ENCODE data around the gene CLTA.
"Not testable (repeated sequence)": the region's sequence is repeated elsewhere in the genome, so short reads cannot be mapped to it uniquely, and the experiment has no call there.

Gene CLTA

DNA sequence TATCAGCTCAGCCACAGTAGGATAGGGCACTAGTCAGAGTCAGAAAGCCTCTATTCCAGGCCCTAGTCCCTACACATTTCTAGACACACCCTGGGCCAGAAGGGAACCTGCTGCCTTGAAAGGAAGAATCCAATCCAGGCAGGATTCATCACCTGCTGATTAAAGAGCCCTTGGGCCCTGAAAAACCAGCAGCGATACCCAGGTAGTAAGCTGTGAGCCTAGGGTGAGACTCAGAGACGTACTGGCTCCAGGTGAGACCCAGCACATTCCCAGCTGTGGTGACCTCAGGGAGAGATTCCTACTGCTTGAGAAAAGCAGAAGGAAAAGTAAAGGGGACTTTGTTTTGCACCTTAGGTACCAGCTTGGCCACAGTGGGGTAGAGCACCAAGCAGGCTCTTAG lies 16.9 kb upstream of the CLTA start:
- Histone ChIP-seq H3K4me1 (ENCODE audit: control insufficient read depth, low read depth, low read length) (no peaks in the 10 kb centered on the region), H3K23ac (ENCODE audit: low read length) (no peak overlapping the region), H3K79me1 (ENCODE audit: low read length) (no peaks in the 10 kb centered on the region), H3K79me2 (ENCODE audit: control insufficient read depth, insufficient read depth, low read length) (no peaks in the 10 kb centered on the region), H3K36me3 (ENCODE audit: control insufficient read depth, insufficient read depth, low read length) (no peaks in the 10 kb centered on the region), H3K27ac (ENCODE audit: low read depth, low read length) (no peak overlapping the region), H3K4ac (ENCODE audit: low read depth, low read length) (no peak overlapping the region), H3K4me3 (ENCODE audit: low read length) (no peak overlapping the region), H3K9ac (ENCODE audit: low read length) (no peak overlapping the region), H3K56ac (ENCODE audit: low read length) (no peak overlapping the region), H2BK15ac (replicated peaks; ENCODE audit: low read depth) (no peak overlapping the region), H2AK5ac (ENCODE audit: low read length) (no peak overlapping the region), H4K8ac (ENCODE audit: low read depth, low read length) (no peak overlapping the region), H3K18ac (ENCODE audit: low read length) (no peak overlapping the region), H2BK120ac (ENCODE audit: low read depth, low read length) (no peak overlapping the region), H4K5ac (ENCODE audit: low read length) (no peak overlapping the region), H3K4me2 (ENCODE audit: low read length) (no peak overlapping the region), H3K27me3 (ENCODE audit: insufficient read depth, low read length, poor library complexity) (no peaks in the 10 kb centered on the region), H2BK5ac (ENCODE audit: low read length) (no peak overlapping the region)
- WGBS (ENCODE audit: extremely low coverage, insufficient coverage, low lambda C conversion rate): no CpG with 5 or more reads among the region's 2 CpGs
- no peak for DNase-seq

DNA sequence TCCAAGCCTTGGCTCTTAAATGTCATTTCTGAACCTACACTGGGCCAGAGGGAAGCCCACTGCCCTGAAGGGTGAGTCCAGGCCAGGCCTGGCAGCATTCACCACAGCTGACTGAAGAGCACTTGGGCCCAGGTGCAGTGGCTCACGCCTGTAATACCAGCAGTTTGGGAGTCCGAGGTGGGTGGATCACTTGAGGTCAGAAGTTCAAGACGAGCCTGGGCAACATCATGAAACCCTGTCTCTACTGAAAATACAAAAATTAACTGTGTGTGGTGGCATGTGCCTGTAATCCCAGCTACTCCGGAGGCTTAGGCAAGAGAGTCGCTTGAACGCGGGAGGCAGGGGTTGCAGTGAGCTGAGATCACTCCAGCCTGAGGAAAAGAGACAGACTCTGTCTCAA lies 16.4 kb upstream of the CLTA start:
- H3K23ac ChIP-seq (ENCODE audit: low read length): no peak overlapping the region
- H4K8ac ChIP-seq (ENCODE audit: low read depth, low read length): no peak overlapping the region
- H2AK5ac ChIP-seq (ENCODE audit: low read length): no peak overlapping the region
- H3K4me3 ChIP-seq (ENCODE audit: low read length): no peak overlapping the region
- no peaks in the 10 kb centered on the region for H3K79me1 ChIP-seq (ENCODE audit: low read length)
- no peak overlapping the region for H3K9ac ChIP-seq (ENCODE audit: low read length)
- H3K4ac ChIP-seq (ENCODE audit: low read depth, low read length): no peak overlapping the region
- H3K27me3 ChIP-seq (ENCODE audit: insufficient read depth, low read length, poor library complexity): no peaks in the 10 kb centered on the region
- no peak overlapping the region for H2BK120ac ChIP-seq (ENCODE audit: low read depth, low read length)
- DNase-seq: no peak
- H3K4me1 ChIP-seq (ENCODE audit: control insufficient read depth, low read depth, low read length): no peaks in the 10 kb centered on the region
- no peak overlapping the region for H4K5ac ChIP-seq (ENCODE audit: low read length)
- H3K27ac ChIP-seq (ENCODE audit: low read depth, low read length): no peak overlapping the region
- no peak overlapping the region for H3K56ac ChIP-seq (ENCODE audit: low read length)
- WGBS (ENCODE audit: extremely low coverage, insufficient coverage, low lambda C conversion rate): no CpG with 5 or more reads among the region's 7 CpGs
- H3K79me2 ChIP-seq (ENCODE audit: control insufficient read depth, insufficient read depth, low read length): no peaks in the 10 kb centered on the region
- H2BK5ac ChIP-seq (ENCODE audit: low read length): no peak overlapping the region
- no peak overlapping the region for H3K18ac ChIP-seq (ENCODE audit: low read length)
- no peak overlapping the region for H3K4me2 ChIP-seq (ENCODE audit: low read length)
- H2BK15ac ChIP-seq (replicated peaks; ENCODE audit: low read depth): no peak overlapping the region
- H3K36me3 ChIP-seq (ENCODE audit: control insufficient read depth, insufficient read depth, low read length): no peaks in the 10 kb centered on the region

DNA sequence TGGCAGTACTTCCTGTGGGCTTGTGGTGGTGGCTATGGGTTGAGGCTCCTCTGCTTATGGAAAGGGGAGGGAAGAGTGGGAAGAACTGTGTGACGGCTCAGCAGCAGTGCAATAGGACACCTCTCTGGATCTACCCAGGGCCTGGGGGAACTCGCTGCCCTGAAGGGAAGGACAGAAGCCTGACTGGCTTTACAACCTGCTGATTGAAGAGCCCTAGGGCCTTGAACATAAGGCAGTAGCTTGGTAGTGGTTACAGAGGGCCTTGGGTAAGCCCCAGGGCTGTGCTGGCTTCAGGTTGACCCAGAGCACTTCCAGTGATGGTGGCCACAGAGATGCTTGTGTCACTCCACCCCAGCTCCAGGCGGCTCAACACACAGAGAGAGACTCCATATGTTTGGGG lies 16.0 kb upstream of the CLTA start:
- peak; percentile 57 for DNase-seq
- no peak overlapping the region for H2BK15ac ChIP-seq (replicated peaks; ENCODE audit: low read depth)
- H3K27ac ChIP-seq (ENCODE audit: low read depth, low read length): no peak overlapping the region
- H3K79me1 ChIP-seq (ENCODE audit: low read length): no peaks in the 10 kb centered on the region
- no peaks in the 10 kb centered on the region for H3K27me3 ChIP-seq (ENCODE audit: insufficient read depth, low read length, poor library complexity)
- no peak overlapping the region for H3K56ac ChIP-seq (ENCODE audit: low read length)
- H3K4me1 ChIP-seq (ENCODE audit: control insufficient read depth, low read depth, low read length): no peaks in the 10 kb centered on the region
- no peak overlapping the region for H3K23ac ChIP-seq (ENCODE audit: low read length)
- H2BK5ac ChIP-seq (ENCODE audit: low read length): no peak overlapping the region
- no peak overlapping the region for H3K18ac ChIP-seq (ENCODE audit: low read length)
- no peak overlapping the region for H4K5ac ChIP-seq (ENCODE audit: low read length)
- H4K8ac ChIP-seq (ENCODE audit: low read depth, low read length): no peak overlapping the region
- no peak overlapping the region for H3K4me2 ChIP-seq (ENCODE audit: low read length)
- H3K36me3 ChIP-seq (ENCODE audit: control insufficient read depth, insufficient read depth, low read length): no peaks in the 10 kb centered on the region
- H3K4me3 ChIP-seq (ENCODE audit: low read length): no peak overlapping the region
- no peaks in the 10 kb centered on the region for H3K79me2 ChIP-seq (ENCODE audit: control insufficient read depth, insufficient read depth, low read length)
- H2BK120ac ChIP-seq (ENCODE audit: low read depth, low read length): no peak overlapping the region
- no peak overlapping the region for H3K9ac ChIP-seq (ENCODE audit: low read length)
- H2AK5ac ChIP-seq (ENCODE audit: low read length): no peak overlapping the region
- WGBS (ENCODE audit: extremely low coverage, insufficient coverage, low lambda C conversion rate): no CpG with 5 or more reads among the region's 3 CpGs
- H3K4ac ChIP-seq (ENCODE audit: low read depth, low read length): no peak overlapping the region

- not testable (repeated sequence) for H3K4me1 ChIP-seq (ENCODE audit: control insufficient read depth, low read depth, low read length); H3K27ac ChIP-seq (ENCODE audit: low read depth, low read length); H3K36me3 ChIP-seq (ENCODE audit: control insufficient read depth, insufficient read depth, low read length); H2BK5ac ChIP-seq (ENCODE audit: low read length); H4K5ac ChIP-seq (ENCODE audit: low read length); H2BK120ac ChIP-seq (ENCODE audit: low read depth, low read length); H2BK15ac ChIP-seq (replicated peaks; ENCODE audit: low read depth); H3K27me3 ChIP-seq (ENCODE audit: insufficient read depth, low read length, poor library complexity); H3K23ac ChIP-seq (ENCODE audit: low read length); H3K79me2 ChIP-seq (ENCODE audit: control insufficient read depth, insufficient read depth, low read length); H3K4ac ChIP-seq (ENCODE audit: low read depth, low read length); H3K56ac ChIP-seq (ENCODE audit: low read length); H3K4me3 ChIP-seq (ENCODE audit: low read length); H2AK5ac ChIP-seq (ENCODE audit: low read length); DNase-seq; H3K18ac ChIP-seq (ENCODE audit: low read length); H3K4me2 ChIP-seq (ENCODE audit: low read length); H4K8ac ChIP-seq (ENCODE audit: low read depth, low read length); H3K79me1 ChIP-seq (ENCODE audit: low read length); H3K9ac ChIP-seq (ENCODE audit: low read length)
- WGBS (ENCODE audit: extremely low coverage, insufficient coverage, low lambda C conversion rate): no CpG with 5 or more reads among the region's 3 CpGs
Observed at GRCh38 chr9:36175209-36175608, 15.5 kb upstream of the CLTA start.

DNA sequence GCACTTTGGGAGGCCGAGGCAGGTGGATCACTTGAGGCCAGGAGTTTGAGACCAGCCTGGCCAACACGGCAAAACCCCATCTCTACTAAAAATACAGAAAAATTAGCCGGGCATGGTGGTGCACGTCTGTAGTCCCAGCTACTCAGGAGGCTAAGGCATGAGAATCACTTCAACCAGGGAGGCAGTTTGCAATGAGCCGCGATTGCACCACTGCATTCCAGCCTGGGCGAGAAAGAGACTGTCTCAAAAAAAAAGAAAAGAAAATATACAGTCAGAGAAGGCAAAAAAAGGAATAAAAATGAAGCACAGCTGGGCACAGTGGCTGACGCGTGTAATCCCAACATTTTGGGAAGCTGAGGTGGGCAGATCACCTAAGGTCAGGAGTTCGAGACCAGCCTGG lies 14.2 kb upstream of the CLTA start:
- not testable (repeated sequence) for H3K79me1 ChIP-seq (ENCODE audit: low read length); H2BK5ac ChIP-seq (ENCODE audit: low read length); H3K23ac ChIP-seq (ENCODE audit: low read length); H2AK5ac ChIP-seq (ENCODE audit: low read length); H3K27ac ChIP-seq (ENCODE audit: low read depth, low read length); H3K18ac ChIP-seq (ENCODE audit: low read length); DNase-seq; H4K5ac ChIP-seq (ENCODE audit: low read length); H3K9ac ChIP-seq (ENCODE audit: low read length); H3K79me2 ChIP-seq (ENCODE audit: control insufficient read depth, insufficient read depth, low read length); H2BK15ac ChIP-seq (replicated peaks; ENCODE audit: low read depth); H3K56ac ChIP-seq (ENCODE audit: low read length); H2BK120ac ChIP-seq (ENCODE audit: low read depth, low read length); H3K4me2 ChIP-seq (ENCODE audit: low read length); H3K36me3 ChIP-seq (ENCODE audit: control insufficient read depth, insufficient read depth, low read length); H3K27me3 ChIP-seq (ENCODE audit: insufficient read depth, low read length, poor library complexity); H4K8ac ChIP-seq (ENCODE audit: low read depth, low read length); H3K4me1 ChIP-seq (ENCODE audit: control insufficient read depth, low read depth, low read length); H3K4ac ChIP-seq (ENCODE audit: low read depth, low read length); H3K4me3 ChIP-seq (ENCODE audit: low read length)
- no CpG with 5 or more reads among the region's 10 CpGs for WGBS (ENCODE audit: extremely low coverage, insufficient coverage, low lambda C conversion rate)

- H4K5ac ChIP-seq (ENCODE audit: low read length): no peak overlapping the region
- H2BK120ac ChIP-seq (ENCODE audit: low read depth, low read length): no peak overlapping the region
- H3K27ac ChIP-seq (ENCODE audit: low read depth, low read length): no peak overlapping the region
- no peak overlapping the region for H3K4ac ChIP-seq (ENCODE audit: low read depth, low read length)
- no peak overlapping the region for H3K56ac ChIP-seq (ENCODE audit: low read length)
- no peak overlapping the region for H3K4me2 ChIP-seq (ENCODE audit: low read length)
- no peak overlapping the region for H2BK15ac ChIP-seq (replicated peaks; ENCODE audit: low read depth)
- no CpG with 5 or more reads among the region's 4 CpGs for WGBS (ENCODE audit: extremely low coverage, insufficient coverage, low lambda C conversion rate)
- H2BK5ac ChIP-seq (ENCODE audit: low read length): no peak overlapping the region
- no peak overlapping the region for H2AK5ac ChIP-seq (ENCODE audit: low read length)
- no peak overlapping the region for H3K4me3 ChIP-seq (ENCODE audit: low read length)
- no peaks in the 10 kb centered on the region for H3K79me1 ChIP-seq (ENCODE audit: low read length)
- H3K23ac ChIP-seq (ENCODE audit: low read length): no peak overlapping the region
- H3K79me2 ChIP-seq (ENCODE audit: control insufficient read depth, insufficient read depth, low read length): no peaks in the 10 kb centered on the region
- no peaks in the 10 kb centered on the region for H3K4me1 ChIP-seq (ENCODE audit: control insufficient read depth, low read depth, low read length)
- no peak for DNase-seq
- H4K8ac ChIP-seq (ENCODE audit: low read depth, low read length): no peak overlapping the region
- no peak overlapping the region for H3K18ac ChIP-seq (ENCODE audit: low read length)
- H3K36me3 ChIP-seq (ENCODE audit: control insufficient read depth, insufficient read depth, low read length): no peaks in the 10 kb centered on the region
- no peaks in the 10 kb centered on the region for H3K27me3 ChIP-seq (ENCODE audit: insufficient read depth, low read length, poor library complexity)
- H3K9ac ChIP-seq (ENCODE audit: low read length): no peak overlapping the region
Observed at GRCh38 chr9:36177571-36177970, 13.2 kb upstream of the CLTA start.
